HEK293T (cell line): ENCODE data around the gene SAMD1.
A peak's percentile ranks its signal among the peaks of the same experiment; 100 is the strongest.

Experiments
- CTCF ChIA-PET: fragments of 350-600 bp; formaldehyde crosslinking; extraction: SDS; loops from one replicate; lab custom pipeline; 2021; ENCODE audit warnings: antibody characterized with exemption, inconsistent platforms; lab: Yijun Ruan, JAX
- POLR2A ChIA-PET: fragments of 350-600 bp; formaldehyde crosslinking; extraction: SDS; loops from one replicate; lab custom pipeline; 2020; ENCODE audit warnings: antibody characterized with exemption, inconsistent platforms; lab: Yijun Ruan, JAX
- DNase-seq: peaks from one replicate; pipeline ENCODE4 v3.0.0; 2012; ENCODE audit warnings: mixed read lengths; ENCODE audit errors: extremely low spot score
- ARNT ChIP-seq: fragments of 450-650 bp; IDR thresholded peaks from 2 replicates; pipeline ENCODE4 v1.6.1; 2017; ENCODE audit warnings: mild to moderate bottlenecking
- BHLHE40 ChIP-seq: fragments of 450-650 bp; IDR thresholded peaks from 2 replicates; pipeline ENCODE4 v1.6.1; 2016; ENCODE audit warnings: mild to moderate bottlenecking, moderate library complexity, borderline replicate concordance
- CTBP1 ChIP-seq: fragments of 450-650 bp; IDR thresholded peaks from 2 replicates; pipeline ENCODE4 v1.6.1; 2016; ENCODE audit warnings: borderline replicate concordance
- ELF4 ChIP-seq: fragments of 450-650 bp; IDR thresholded peaks from 2 replicates; pipeline ENCODE4 v1.6.1; 2017; ENCODE audit warnings: antibody characterized with exemption
- FOXA1 ChIP-seq: fragments of 450-650 bp; IDR thresholded peaks from 2 replicates; pipeline ENCODE4 v1.6.1; 2016; ENCODE audit warnings: mild to moderate bottlenecking
- FOXK2 ChIP-seq: fragments of 450-650 bp; IDR thresholded peaks from 2 replicates; pipeline ENCODE4 v1.6.1; 2016; ENCODE audit warnings: mild to moderate bottlenecking
- FOXM1 ChIP-seq: fragments of 450-650 bp; IDR thresholded peaks from 2 replicates; pipeline ENCODE4 v1.6.1; 2017; ENCODE audit warnings: mild to moderate bottlenecking, borderline replicate concordance
- HDGF ChIP-seq: fragments of 450-650 bp; IDR thresholded peaks from 2 replicates; pipeline ENCODE4 v1.6.1; 2017; ENCODE audit warnings: antibody characterized with exemption, borderline replicate concordance
- L3MBTL2 ChIP-seq: fragments of 450-650 bp; conservative IDR thresholded peaks from 2 replicates; pipeline ENCODE4 v1.6.1; 2016; ENCODE audit warnings: mild to moderate bottlenecking
- LEF1 ChIP-seq: fragments of 450-650 bp; IDR thresholded peaks from 2 replicates; pipeline ENCODE4 v1.6.1; 2017; ENCODE audit warnings: mild to moderate bottlenecking, borderline replicate concordance
- NFRKB ChIP-seq: fragments of 450-650 bp; IDR thresholded peaks from 2 replicates; pipeline ENCODE4 v1.6.1; 2016; ENCODE audit warnings: mild to moderate bottlenecking, moderate library complexity
- SP1 ChIP-seq: fragments of 450-650 bp; IDR thresholded peaks from 2 replicates; pipeline ENCODE4 v1.6.1; 2017
- SUZ12 ChIP-seq: fragments of 450-650 bp; IDR thresholded peaks from 2 replicates; pipeline ENCODE4 v1.6.1; 2016; ENCODE audit warnings: mild to moderate bottlenecking
- TARDBP ChIP-seq: fragments of 450-650 bp; IDR thresholded peaks from 2 replicates; pipeline ENCODE4 v1.6.1; 2016
- ZNF384 ChIP-seq: fragments of 450-650 bp; IDR thresholded peaks from 2 replicates; pipeline ENCODE4 v1.6.1; 2016
- TF ChIP-seq, protein P1 (sequence below): fragments of 450-650 bp; IDR thresholded peaks from 2 replicates; pipeline ENCODE4 v1.6.1; 2016

The SAMD1 gene

DNA sequence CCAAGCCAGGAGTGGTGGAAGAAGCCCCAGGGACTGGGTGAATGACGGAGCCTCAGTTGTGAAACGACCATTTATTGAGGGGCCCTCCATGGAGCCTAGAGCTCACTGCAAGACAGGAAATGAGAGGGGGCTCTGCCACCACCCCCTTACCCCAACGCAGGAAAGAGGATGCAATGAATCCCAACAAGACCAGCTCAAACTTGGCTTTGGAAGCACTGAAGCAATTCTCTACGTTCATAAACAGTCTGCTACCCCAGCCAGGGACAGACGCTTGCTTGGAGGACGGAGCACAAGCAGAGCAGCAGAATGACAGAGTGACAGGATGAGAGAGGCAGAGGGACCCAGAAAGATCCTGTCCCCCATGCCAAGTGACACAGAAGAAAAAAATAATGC lies 26.0 kb upstream of the SAMD1 start:
- ChIA-PET CTCF (interaction anchor here (0.6 kb wide), 1 partner anchor 34 kb away, joined by 3 read pairs; no protein-coding TSS in a partner anchor), POLR2A (no interaction called here)
- no peak for DNase-seq
- TF ChIP-seq L3MBTL2 (no peak), SUZ12 (no peak), ELF4 (no peak), FOXA1 (no peak), FOXM1 (no peak), CTBP1 (no peak), BHLHE40 (no peak), FOXK2 (no peak), ZNF384 (no peak), SP1 (no peak), ARNT (no peak), NFRKB (no peak)

DNA sequence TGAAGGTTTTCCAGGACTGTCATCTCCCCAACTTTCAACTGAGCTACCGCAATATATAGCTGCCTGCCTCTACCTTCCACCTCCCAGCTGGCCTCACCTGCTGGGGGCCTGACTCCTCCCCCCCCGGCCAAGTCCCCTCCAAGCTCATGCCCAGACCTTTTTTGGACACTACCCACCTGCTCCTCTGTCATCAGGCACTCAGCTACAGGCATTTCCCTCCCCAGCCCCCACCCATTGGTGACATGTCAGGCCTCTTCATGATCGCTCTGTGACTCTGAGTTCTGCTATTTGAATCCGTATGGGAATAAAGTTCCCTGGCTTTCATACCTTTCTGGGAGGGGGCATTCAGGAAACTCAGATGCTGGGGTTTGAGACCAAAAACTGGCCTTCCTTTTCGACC lies 25.2 kb upstream of the SAMD1 start:
- ChIA-PET CTCF (interaction anchor here (0.6 to 0.7 kb wide), 2 partner anchors 21 to 164 kb away, joined by 3 read pairs; partner anchors contain the start of genes ASF1B and DCAF15), POLR2A (no interaction called here)
- no peak for DNase-seq
- no peak for TF ChIP-seq FOXM1

DNA sequence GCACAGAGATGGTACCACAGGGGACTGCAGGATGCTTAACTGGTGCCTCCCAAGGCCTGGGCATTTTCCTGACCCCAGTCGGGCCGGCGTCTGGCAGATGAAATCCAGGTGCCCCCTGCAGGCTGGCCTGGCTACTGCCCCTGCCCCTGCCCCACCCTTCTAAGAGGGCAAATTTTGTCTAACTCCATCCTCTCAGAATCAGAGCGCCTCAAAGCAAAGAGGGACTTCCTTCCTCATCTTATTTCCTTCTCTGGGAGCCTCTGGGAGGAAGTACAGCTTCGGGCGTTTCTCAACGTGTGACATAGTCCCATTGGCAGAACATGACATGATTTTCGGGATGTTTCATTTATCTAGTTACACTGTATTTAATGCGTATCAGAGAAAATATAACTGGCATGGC lies 24.3 kb upstream of the SAMD1 start:
- TF ChIP-seq TARDBP (no peak), LEF1 (no peak), NFRKB (no peak), CTBP1 (no peak)
- ChIA-PET POLR2A (no interaction called here), CTCF (interaction anchor here (0.7 to 0.8 kb wide), 2 partner anchors 19 to 163 kb away, joined by 3 read pairs; partner anchors contain the start of gene DCAF15)
- peak; percentile 48 for DNase-seq

DNA sequence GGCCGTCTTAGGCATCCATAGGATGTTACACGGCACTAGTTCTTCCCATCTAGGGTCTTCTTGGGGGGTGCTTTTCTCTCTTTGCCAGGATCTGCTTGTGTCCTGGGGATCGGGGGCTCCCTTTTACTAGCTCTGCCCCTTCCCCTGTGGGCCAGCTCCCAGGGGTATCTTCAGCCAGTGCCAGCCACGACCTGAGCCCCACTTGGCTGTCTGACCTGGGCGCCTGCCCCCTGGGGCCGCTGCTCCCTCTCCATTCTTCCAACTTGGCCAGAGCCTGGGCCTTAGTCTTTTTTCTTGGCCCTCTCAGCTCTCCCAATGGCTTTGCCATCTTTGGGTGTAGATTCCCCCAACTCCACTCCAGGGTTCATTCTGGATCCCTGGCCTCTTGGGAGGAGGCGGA lies 23.9 kb upstream of the SAMD1 start:
- DNase-seq = no peak
- ChIA-PET POLR2A (interaction anchor here (1.1 kb wide), 1 partner anchor 22 kb away, joined by 4 read pairs; the partner anchor contains the start of gene ASF1B), CTCF (interaction anchor here (0.8 kb wide), 1 partner anchor 19 kb away, joined by 3 read pairs; no protein-coding TSS in a partner anchor)
- TF ChIP-seq L3MBTL2 (no peak), NFRKB (no peak), CTBP1 (no peak), TARDBP (no peak)
- TF ChIP-seq, protein P1, sequence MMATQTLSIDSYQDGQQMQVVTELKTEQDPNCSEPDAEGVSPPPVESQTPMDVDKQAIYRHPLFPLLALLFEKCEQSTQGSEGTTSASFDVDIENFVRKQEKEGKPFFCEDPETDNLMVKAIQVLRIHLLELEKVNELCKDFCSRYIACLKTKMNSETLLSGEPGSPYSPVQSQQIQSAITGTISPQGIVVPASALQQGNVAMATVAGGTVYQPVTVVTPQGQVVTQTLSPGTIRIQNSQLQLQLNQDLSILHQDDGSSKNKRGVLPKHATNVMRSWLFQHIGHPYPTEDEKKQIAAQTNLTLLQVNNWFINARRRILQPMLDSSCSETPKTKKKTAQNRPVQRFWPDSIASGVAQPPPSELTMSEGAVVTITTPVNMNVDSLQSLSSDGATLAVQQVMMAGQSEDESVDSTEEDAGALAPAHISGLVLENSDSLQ = no peak

DNA sequence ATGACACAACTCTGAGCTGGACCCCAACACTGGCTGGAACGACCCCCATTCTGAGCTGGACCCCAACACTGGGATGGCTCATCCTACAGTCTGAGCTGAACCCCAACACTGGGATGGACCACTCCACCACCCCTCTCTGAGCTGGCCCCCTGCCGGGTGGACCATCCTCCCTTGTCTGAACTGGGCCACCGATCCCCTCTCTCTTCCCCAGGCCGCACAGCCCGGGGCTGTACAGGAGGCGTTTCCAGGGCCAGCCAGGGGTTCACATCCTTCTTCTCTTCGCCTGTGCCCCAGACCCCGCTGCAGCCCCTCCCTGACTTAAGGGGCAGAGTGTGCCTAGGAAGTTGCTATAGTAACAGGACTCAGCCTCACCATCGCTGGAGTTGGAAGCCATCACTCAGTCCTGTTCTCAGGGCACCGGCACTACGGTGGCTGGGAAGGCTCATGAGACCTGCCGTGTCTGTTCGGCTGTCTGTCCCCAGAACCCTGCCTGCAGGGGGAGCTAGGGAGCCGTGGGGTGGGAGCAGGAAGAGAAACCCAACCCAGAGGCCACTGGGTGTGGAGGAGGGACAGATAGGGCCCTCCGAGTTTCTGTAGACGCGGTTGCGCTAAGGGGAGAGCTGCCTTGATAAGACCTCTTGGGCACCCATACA lies 23.3 kb upstream of the SAMD1 start:
- ChIA-PET POLR2A (interaction anchor here (1.1 kb wide), 1 partner anchor 23 kb away, joined by 4 read pairs; the partner anchor contains the start of gene ASF1B), CTCF (no interaction called here)
- TF ChIP-seq SP1 = no peak
- TF ChIP-seq, protein P1 = 0 out of 2 replicates have a peak, but pooled peaks have one; percentile 19
- peak; percentile 38 for DNase-seq

DNA sequence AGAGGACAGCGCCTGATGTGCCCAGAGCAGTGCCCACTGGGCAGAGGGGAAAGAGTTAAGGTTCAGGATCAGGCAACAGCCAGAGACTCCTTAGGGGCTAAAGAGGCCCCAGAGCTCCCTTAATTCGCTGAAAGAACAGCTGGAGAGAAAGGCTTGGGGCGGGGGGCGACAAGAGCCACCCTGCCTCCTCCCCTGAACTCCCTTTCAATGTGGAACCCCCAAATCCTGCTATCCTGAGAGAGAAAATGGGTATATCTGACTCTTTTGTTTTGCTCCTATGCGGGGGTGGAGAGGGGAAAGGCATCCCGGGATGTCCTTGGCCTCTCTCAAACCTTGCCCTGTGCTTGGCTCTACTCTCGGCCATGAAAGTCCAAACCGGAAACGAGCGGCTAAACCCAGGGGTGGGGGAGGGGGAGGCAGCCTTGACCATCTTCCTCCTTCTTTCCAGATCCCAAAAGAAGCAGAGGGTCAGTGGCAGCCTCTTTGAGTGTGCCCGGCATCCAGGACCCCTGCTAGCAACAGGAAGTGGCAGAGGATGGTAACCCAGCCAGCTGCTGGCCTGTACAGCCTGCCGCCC lies 22.3 kb upstream of the SAMD1 start:
- no peak for DNase-seq
- TF ChIP-seq FOXA1 = no peak
- TF ChIP-seq SP1 = no peak
- TF ChIP-seq HDGF = no peak
- no peak for TF ChIP-seq ELF4
- TF ChIP-seq LEF1 = no peak
- TF ChIP-seq, protein P1 = no peak
- TF ChIP-seq SUZ12 = no peak
- TF ChIP-seq FOXK2 = no peak
- no peak for TF ChIP-seq ZNF384
- TF ChIP-seq CTBP1 = no peak
- no peak for TF ChIP-seq L3MBTL2
- TF ChIP-seq FOXM1 = no peak
- no peak for TF ChIP-seq TARDBP
- TF ChIP-seq BHLHE40 = no peak
- no peak for TF ChIP-seq ARNT
- no peak for TF ChIP-seq NFRKB
- POLR2A ChIA-PET = interaction anchor here (1.6 kb wide), 1 partner anchor 9 kb away, joined by 3 read pairs; no protein-coding TSS in a partner anchor

More for the DNA sequence above, 22.3 kb upstream of the SAMD1 start:
- CTCF ChIA-PET = no interaction called here
